Fibroblast of skin of right biceps (primary cell): ENCODE results near the gene NHEJ1.
A peak's percentile ranks its signal among the peaks of the same experiment; 100 is the strongest.
"Not testable (repeated sequence)": the region's sequence is repeated elsewhere in the genome, so short reads cannot be mapped to it uniquely, and the experiment has no call there.

Experiments
- DNase-seq: peaks from one replicate; pipeline ENCODE4 v3.0.0-alpha.2; 2013

NHEJ1 gene

GRCh38 chr2:219160186-219161017, at the start of gene NHEJ1:
Gene NHEJ1 (minus strand): TSS chr2:219160815. CDS start chr2:219158362, 2,453 bp downstream.
- DNase-seq = peak; percentile 93

GRCh38 chr2:219209236-219210195, 48.9 kb upstream of the NHEJ1 start:
- DNase-seq = no peak

DNA sequence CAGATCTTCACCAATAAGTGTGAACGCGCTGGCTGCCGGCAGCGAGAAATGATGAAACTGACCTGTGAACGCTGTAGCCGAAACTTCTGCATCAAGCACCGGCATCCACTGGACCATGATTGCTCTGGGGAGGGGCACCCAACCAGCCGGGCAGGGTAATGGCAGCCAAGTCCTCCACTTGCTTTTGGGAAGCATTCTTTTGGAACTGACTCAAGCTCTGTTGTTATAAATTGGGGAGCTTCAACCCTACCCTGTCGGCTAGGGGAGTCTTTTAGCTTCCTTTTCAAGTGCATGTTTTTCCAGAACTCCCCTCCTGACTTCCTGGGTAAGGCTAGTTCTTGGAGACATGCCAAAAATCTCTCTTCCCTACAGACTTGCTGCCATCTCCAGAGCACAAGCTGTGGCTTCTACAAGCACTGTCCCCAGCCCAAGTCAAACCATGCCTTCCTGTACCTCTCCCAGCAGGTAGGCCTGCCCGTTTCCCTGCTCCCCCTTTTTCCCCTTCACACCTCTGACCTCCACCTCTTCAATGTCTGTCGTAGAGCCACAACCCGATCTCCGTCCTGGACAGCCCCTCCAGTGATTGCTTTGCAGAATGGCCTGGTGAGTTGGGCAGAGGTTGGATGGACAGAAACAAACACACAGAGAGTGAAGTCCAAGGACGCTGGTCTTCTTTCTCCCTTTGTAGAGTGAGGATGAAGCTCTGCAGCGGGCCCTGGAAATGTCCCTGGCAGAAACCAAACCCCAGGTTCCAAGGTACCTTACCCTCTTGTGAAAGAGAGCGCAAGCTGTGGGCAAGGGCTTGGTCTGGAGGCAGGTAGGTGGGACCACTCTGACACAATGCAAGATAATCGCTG, 47.5 kb upstream of the NHEJ1 start:
- DNase-seq = peak; percentile 34

- no peak for DNase-seq
Observed at GRCh38 chr2:219207134-219207883, 46.7 kb upstream of the NHEJ1 start.

DNA sequence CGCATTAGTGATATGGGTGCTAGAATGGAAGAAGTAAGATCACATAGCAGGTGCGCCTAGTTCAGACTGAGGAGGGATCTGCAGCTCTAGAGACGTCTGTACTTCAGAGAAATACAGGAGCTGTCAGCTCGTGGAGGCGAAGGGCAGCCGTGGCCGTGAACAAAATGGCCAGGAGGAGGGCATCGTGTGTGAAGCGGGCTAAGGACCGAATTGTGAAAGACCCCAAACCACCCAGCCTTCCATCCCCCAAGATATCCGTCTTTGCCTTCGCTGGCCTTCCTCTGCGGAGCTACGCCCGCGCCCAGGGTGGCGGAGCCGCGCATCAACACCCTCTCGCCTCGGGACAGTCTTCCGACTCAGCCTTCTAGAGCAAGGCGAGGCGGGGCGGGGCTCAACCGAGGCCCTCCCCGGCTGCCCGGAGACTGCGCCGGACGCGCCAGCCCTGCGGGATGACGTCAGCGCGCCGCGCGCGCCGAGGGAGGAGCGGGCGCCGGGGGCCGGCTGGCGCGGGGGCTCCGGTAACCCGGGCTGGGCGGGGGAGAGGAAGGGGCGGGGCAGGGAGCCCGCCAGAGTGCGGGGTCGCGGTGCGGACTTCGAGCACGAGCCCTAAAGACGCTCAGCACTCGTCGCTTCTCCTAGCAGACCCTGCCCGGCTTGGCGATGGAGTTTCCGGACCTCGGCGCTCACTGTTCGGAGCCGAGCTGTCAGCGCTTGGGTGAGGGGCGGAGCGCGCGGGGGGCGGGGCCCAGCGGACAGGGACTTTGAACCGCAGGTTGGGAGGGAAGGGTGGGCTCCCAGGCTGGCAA, 45.9 kb upstream of the NHEJ1 start, which contains the start of gene ZFAND2B:
Gene ZFAND2B, plus strand, starts transcription at position 455 of the 806 bp plus-strand sequence. Its CDS starts 206 bp downstream, at position 661.
- DNase-seq = peak; percentile 94

DNA sequence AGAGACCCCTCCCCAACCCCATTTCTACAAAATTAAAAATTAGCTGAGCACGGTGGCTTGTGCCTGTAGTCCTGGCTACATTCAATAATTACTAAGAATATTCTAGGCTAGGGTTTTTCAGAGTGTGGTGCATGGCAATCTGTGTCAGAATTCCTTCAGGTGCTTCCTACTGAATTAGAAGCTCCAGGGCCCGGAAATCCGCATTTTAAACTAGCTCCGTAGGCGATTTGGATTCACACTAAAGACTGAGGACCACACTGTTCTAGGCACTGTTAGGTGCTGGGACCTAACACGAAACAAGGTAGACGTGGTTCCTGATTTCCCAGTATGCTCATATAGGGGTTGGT, 45.3 kb upstream of the NHEJ1 start:
- DNase-seq = no peak

- DNase-seq = no peak
Observed at GRCh38 chr2:219205165-219205538, 44.5 kb upstream of the NHEJ1 start.

- DNase-seq = no peak
Observed at GRCh38 chr2:219204425-219205164, 44.0 kb upstream of the NHEJ1 start.

GRCh38 chr2:219201331-219201730, 40.7 kb upstream of the NHEJ1 start:
- not testable (repeated sequence) for DNase-seq

DNA sequence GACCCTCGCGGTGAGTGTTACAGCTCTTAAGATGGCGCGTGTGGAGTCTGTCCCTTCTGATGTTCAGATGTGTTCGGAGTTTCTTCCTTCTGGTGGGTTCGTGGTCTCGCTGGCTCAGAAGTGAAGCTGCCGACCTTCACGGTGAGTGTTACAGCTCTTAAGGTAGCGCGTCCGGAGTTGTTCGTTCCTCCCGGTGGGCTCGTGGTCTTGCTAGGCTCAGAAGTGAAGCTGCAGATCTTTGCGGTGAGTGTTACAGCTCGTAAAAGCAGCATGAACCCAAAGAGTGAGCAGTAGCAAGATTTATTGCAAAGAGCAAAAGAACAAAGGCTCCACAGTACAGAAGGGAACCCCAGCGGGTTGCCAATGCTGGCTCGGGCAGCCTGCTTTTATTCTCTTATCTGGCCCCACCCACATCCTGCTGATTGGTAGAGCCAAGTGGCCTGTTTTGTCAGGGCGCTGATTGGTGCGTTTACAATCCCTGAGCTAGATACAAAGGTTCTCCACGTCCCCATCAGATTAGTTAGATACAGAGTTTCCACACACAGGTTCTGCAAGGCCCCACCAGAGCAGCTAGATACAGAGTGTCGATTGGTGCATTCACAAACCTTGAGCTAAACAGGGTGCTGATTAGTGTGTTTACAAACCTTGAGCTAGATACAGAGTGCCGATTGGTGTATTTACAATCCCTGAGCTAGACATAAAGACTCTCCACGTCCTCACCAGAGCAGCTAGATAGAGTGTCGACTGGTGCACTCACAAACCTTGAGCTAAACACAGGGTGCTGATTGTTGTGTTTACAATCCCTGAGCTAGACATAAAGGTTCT, 40.1 kb upstream of the NHEJ1 start:
- DNase-seq = not testable (repeated sequence)

DNA sequence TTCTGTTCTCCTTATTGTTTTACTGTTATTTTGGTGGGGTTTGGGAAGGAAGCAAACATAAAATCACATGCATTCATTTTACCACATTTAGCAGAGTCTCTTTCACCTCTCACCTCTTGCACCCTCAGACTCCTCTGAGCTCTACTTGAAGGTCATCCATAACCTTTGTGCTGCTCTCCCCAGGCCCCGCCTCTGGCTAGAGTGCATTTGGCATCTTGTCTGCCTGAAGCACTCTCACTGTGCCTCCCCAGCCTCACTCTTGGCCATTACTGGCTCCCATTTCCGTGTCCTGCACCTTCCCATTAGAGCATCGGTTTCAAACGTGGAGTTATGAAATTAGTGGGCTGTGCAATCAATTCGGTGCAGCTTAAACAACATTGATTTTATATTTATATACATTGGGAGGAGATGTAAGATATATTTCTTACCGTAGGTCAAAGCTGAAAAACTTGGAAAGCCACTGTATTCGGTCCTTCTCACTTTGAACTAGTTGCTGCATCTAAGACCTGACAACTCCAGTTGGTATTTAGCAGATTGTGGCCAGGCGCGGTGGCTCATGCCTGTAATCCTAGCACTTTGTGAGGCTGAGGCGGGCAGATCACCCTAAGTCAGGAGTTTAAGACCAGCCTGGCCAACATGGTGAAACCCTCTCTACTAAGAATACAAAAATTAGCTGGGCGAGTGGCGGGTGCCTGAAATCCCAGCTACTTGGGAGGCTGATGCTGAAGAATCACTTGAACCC, 39.0 kb upstream of the NHEJ1 start:
- no peak for DNase-seq

- DNase-seq = no peak
Observed at GRCh38 chr2:219198974-219199373, 38.4 kb upstream of the NHEJ1 start.

- DNase-seq = no peak
Observed at GRCh38 chr2:219197388-219197787, 36.8 kb upstream of the NHEJ1 start.

DNA sequence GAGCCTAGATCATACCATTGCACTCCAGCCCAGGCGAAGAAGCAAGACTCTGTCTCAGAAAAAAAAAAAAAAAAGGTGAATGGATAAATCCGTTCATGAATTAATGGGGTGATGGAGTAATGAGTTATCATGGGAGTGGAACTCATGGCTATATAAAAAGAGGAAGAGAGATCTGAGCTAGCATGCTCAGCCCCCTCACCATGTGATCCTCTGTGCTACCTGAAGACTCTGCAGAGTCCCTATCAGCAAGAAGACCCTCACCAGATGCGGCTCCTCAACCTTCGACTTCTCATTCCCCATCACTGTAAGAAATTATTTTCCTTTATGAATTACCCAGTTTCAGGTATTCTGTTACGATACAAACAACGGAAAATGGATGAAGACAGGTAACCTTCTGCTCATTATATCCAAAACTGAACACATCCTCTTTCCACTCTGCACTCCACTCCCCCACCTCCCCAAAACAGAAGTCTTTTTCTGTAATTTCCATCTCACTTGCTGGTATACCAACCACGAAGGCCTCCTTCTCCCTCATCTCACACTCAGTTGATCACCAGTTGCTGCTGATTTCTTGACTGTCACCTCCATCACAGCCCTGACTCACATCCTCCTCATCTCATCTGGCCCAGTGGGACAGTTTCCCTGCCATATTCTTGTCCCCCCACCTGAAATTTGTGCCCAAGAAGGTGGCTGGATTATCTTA, 26.3 kb upstream of the NHEJ1 start:
- DNase-seq = no peak

GRCh38 chr2:219184121-219184520, 23.5 kb upstream of the NHEJ1 start:
- no peak for DNase-seq

GRCh38 chr2:219183151-219183772, 22.6 kb upstream of the NHEJ1 start:
- DNase-seq = no peak
